Measurements from ENCODE around the gene MED13L.
A peak's percentile ranks its signal among the peaks of the same experiment; 100 is the strongest.

MED13L gene

DNA sequence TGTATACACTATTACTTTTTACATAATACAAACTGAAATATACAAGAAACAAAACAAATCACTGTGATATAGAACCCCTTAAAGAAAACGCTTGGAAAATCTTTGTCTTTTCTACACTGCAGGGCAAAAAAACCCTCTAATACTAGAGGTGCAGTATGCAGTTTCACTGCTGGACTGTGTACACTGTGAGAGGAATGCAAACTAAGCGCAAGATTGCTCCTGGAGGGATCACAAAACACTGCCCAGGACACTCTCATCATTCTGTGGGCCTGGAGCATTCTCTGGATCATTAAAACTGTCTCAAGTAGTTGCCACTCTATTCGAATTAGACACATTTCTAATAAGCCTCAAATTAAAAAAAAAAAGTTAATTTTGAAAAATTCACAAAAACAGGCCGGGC, 217.6 kb downstream of the MED13L start:
- H3K36me3 ChIP-seq (ENCODE audit: control insufficient read depth, insufficient read depth, low read length, severe bottlenecking), result no peaks in the 10 kb centered on the region
- no peaks in the 10 kb centered on the region for H3K9me3 ChIP-seq (ENCODE audit: control insufficient read depth, low read length)
- no peak for DNase-seq (ENCODE audit: low read depth)
- H3K4me3 ChIP-seq (ENCODE audit: low read length), result no peak overlapping the region
- H3K9ac ChIP-seq (ENCODE audit: low read length), result no peak overlapping the region
- no peaks in the 10 kb centered on the region for H3K27me3 ChIP-seq (replicated peaks; ENCODE audit: control insufficient read depth, insufficient read depth, low read length)
- H3K4me1 ChIP-seq (ENCODE audit: control insufficient read depth, insufficient read depth, low read length), result peaks cover 25% of the 10 kb centered on the region

DNA sequence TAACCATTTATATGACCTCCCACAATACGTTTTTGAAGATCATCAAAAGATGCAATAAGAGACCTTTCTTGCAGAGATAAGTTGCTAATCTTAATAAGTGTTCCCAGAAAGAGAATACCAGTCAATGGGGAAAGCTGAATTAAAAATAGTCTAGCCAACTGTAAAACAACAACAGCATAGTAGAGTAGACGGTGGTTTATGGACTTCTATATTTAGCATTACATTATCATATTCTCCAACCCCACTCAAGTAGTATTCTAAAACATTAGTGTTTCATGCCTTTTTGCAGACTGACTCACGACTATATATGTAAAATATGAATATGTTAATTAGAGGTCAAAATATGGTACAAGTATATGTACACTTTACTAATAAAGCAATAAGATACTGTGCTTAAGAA, 218.9 kb downstream of the MED13L start:
- no peak for DNase-seq (ENCODE audit: low read depth)
- H3K36me3 ChIP-seq (ENCODE audit: control insufficient read depth, insufficient read depth, low read length, severe bottlenecking), result no peaks in the 10 kb centered on the region
- no peaks in the 10 kb centered on the region for H3K27me3 ChIP-seq (replicated peaks; ENCODE audit: control insufficient read depth, insufficient read depth, low read length)
- no peak overlapping the region for H3K9ac ChIP-seq (ENCODE audit: low read length)
- H3K4me3 ChIP-seq (ENCODE audit: low read length), result no peak overlapping the region
- H3K4me1 ChIP-seq (ENCODE audit: control insufficient read depth, insufficient read depth, low read length), result peaks cover 27% of the 10 kb centered on the region
- no peaks in the 10 kb centered on the region for H3K9me3 ChIP-seq (ENCODE audit: control insufficient read depth, low read length)

DNA sequence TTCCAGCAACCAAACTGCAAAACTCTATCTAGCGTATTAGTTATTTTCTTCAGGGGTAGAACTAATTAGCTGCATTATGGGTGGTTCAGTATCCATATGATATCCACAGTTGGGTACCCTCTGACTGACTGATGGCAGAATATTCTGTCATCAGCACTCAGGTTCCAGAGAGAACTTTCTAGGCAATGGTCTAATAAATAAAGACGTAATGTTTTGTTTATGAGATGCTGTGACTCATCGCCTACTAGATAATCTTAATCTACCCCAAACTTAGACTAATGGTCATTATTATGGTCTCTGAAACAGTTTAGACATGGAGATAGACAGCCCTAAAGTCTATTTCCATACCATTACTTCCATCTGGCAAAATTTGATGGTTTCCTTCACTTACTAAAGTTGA, 220.1 kb downstream of the MED13L start:
- no peaks in the 10 kb centered on the region for H3K36me3 ChIP-seq (ENCODE audit: control insufficient read depth, insufficient read depth, low read length, severe bottlenecking)
- H3K27me3 ChIP-seq (replicated peaks; ENCODE audit: control insufficient read depth, insufficient read depth, low read length), result no peaks in the 10 kb centered on the region
- no peak overlapping the region for H3K9ac ChIP-seq (ENCODE audit: low read length)
- no peaks in the 10 kb centered on the region for H3K9me3 ChIP-seq (ENCODE audit: control insufficient read depth, low read length)
- no peak overlapping the region for H3K4me3 ChIP-seq (ENCODE audit: low read length)
- no peak for DNase-seq (ENCODE audit: low read depth)
- H3K4me1 ChIP-seq (ENCODE audit: control insufficient read depth, insufficient read depth, low read length), result peaks cover 31% of the 10 kb centered on the region

DNA sequence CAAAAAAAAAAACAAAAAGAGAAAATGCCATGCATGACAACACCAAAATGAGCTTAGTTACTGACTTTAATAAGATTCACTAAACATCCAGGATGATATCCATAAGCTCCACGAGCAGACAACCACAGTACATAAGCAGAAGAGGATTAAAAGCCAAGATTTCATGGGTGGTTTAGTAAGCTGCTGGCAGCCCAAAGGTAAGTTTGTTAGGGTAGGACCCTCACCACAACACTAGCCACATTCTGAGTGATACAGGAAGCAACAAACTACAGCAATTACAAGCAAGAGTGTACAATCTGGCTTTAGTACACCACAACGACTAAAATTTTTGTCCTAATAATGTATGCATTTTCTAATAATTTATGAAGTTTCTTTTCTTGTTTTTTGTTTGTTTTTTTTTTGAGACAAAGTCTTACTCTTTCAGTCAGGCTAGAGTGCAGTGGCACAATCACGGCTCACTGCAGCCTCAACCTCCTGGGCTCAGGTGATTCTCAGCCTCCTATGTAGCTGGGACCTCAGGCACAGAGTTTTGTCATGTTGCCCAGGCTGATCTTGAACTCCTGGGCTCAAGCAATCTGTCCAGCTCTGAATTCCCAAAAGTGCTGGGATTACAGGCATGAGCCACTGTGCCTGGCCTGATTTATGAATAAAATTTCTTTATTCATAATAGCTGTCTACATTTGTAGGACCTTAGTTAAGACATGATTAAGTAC, 221.4 kb downstream of the MED13L start:
- Histone ChIP-seq H3K9me3 (ENCODE audit: control insufficient read depth, low read length) (no peaks in the 10 kb centered on the region), H3K27me3 (replicated peaks; ENCODE audit: control insufficient read depth, insufficient read depth, low read length) (no peaks in the 10 kb centered on the region), H3K9ac (ENCODE audit: low read length) (no peak overlapping the region), H3K4me1 (ENCODE audit: control insufficient read depth, insufficient read depth, low read length) (peaks cover 44% of the 10 kb centered on the region), H3K4me3 (ENCODE audit: low read length) (no peak overlapping the region), H3K36me3 (ENCODE audit: control insufficient read depth, insufficient read depth, low read length, severe bottlenecking) (no peaks in the 10 kb centered on the region)
- no peak for DNase-seq (ENCODE audit: low read depth)

DNA sequence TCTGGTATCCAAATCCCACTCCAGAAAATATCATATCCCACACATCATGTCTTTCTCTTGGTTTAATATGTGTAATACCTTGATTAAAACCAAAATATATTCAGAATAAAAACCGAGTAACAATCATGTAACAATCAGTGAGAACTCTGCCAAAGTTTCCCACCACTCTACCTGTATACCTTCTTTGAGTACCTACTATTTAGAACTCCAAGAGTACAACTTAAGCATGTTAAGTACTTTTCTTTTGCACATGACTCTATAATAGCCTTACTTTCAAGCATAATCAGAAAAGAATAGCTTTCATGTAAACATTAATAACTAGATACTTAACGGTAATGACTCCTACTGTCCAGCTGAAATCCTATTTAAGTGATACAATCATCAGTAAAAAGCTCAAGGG, 223.2 kb downstream of the MED13L start:
- no peak overlapping the region for H3K9ac ChIP-seq (ENCODE audit: low read length)
- no peaks in the 10 kb centered on the region for H3K36me3 ChIP-seq (ENCODE audit: control insufficient read depth, insufficient read depth, low read length, severe bottlenecking)
- peaks cover 52% of the 10 kb centered on the region for H3K4me1 ChIP-seq (ENCODE audit: control insufficient read depth, insufficient read depth, low read length)
- no peak for DNase-seq (ENCODE audit: low read depth)
- no peak overlapping the region for H3K4me3 ChIP-seq (ENCODE audit: low read length)
- H3K9me3 ChIP-seq (ENCODE audit: control insufficient read depth, low read length), result no peaks in the 10 kb centered on the region
- H3K27me3 ChIP-seq (replicated peaks; ENCODE audit: control insufficient read depth, insufficient read depth, low read length), result no peaks in the 10 kb centered on the region

DNA sequence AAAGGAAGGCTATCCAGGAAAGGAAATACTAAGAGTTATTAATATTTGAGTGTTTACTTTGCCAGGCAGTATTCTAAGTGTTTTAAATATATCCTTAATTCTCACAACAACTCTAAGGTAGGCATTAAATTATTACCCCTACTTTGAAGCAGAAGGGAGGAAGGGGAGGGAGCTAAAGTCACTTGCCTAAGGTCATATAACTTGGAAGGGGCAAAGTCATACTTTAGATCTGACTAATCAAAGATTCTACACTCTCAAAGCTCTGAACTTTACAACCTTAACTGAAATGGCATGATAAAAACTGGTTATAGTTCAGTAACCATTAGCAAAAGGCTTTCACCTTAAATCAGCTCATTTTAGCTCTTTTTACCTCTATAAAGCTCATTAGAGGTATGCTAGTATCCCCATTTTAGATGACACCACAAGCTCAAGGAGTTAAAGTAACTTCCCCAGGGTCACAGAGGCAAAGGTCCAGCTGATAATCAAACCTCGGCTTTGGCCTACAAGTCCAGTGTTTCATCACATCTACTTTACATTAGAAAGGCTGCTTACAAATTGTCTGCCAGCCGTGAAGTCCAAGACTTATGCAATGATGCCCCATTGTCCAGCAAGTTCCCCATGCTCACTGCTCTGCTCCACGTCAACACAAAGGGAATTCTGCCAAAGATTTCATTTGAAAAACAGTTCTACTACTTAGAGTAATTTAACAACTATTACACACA, 223.9 kb downstream of the MED13L start:
- no peaks in the 10 kb centered on the region for H3K9me3 ChIP-seq (ENCODE audit: control insufficient read depth, low read length)
- H3K9ac ChIP-seq (ENCODE audit: low read length), result no peak overlapping the region
- no peaks in the 10 kb centered on the region for H3K27me3 ChIP-seq (replicated peaks; ENCODE audit: control insufficient read depth, insufficient read depth, low read length)
- no peak overlapping the region for H3K4me3 ChIP-seq (ENCODE audit: low read length)
- H3K4me1 ChIP-seq (ENCODE audit: control insufficient read depth, insufficient read depth, low read length), result peaks cover 58% of the 10 kb centered on the region
- no peaks in the 10 kb centered on the region for H3K36me3 ChIP-seq (ENCODE audit: control insufficient read depth, insufficient read depth, low read length, severe bottlenecking)
- DNase-seq (ENCODE audit: low read depth), result peak; percentile 70

DNA sequence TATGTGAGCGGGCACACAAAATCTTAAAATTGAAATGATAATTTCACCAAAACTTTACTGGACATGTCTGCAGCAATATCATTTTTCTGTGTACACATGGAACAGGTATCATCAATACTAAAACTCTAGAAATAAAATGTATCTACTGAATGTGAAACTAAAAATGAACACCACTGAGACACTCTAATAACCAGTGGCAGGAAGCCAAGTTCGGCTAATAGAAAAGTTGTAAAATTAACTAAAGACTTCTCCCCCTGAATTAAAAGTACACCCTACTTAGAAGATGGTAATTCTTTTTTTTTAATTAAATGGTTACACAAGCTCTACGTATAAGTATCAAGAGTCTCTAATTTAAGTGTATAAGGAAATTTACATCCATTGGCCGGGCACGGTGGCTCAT, 227.2 kb downstream of the MED13L start:
- H3K9me3 ChIP-seq (ENCODE audit: control insufficient read depth, low read length), result no peaks in the 10 kb centered on the region
- H3K4me3 ChIP-seq (ENCODE audit: low read length), result peak overlapping the region; percentile 25
- no peaks in the 10 kb centered on the region for H3K36me3 ChIP-seq (ENCODE audit: control insufficient read depth, insufficient read depth, low read length, severe bottlenecking)
- DNase-seq (ENCODE audit: low read depth), result no peak
- peaks cover 65% of the 10 kb centered on the region for H3K4me1 ChIP-seq (ENCODE audit: control insufficient read depth, insufficient read depth, low read length)
- H3K9ac ChIP-seq (ENCODE audit: low read length), result no peak overlapping the region
- no peaks in the 10 kb centered on the region for H3K27me3 ChIP-seq (replicated peaks; ENCODE audit: control insufficient read depth, insufficient read depth, low read length)

DNA sequence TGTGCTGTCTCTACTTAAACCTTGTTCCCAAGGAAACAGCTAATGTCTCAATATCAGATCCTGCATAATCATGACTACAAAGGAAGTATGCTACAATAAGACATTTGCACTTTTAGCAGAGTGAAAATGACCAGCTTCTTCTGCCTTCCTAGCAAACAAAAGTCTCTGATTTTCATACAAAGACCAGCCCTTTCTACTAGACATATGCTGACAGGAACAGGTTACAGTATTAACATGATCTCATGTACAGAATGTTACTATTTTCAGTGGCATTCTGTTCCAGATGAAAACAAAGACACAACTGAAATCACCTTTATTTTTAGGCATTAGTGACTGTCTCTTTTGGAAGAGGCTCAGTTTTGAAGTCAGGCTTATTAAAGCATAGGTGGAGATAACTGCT, 228.6 kb downstream of the MED13L start:
- Histone ChIP-seq H3K9me3 (ENCODE audit: control insufficient read depth, low read length) (no peaks in the 10 kb centered on the region), H3K4me3 (ENCODE audit: low read length) (no peak overlapping the region), H3K36me3 (ENCODE audit: control insufficient read depth, insufficient read depth, low read length, severe bottlenecking) (no peaks in the 10 kb centered on the region), H3K4me1 (ENCODE audit: control insufficient read depth, insufficient read depth, low read length) (peaks cover 58% of the 10 kb centered on the region), H3K9ac (ENCODE audit: low read length) (no peak overlapping the region), H3K27me3 (replicated peaks; ENCODE audit: control insufficient read depth, insufficient read depth, low read length) (no peaks in the 10 kb centered on the region)
- DNase-seq (ENCODE audit: low read depth), result no peak

DNA sequence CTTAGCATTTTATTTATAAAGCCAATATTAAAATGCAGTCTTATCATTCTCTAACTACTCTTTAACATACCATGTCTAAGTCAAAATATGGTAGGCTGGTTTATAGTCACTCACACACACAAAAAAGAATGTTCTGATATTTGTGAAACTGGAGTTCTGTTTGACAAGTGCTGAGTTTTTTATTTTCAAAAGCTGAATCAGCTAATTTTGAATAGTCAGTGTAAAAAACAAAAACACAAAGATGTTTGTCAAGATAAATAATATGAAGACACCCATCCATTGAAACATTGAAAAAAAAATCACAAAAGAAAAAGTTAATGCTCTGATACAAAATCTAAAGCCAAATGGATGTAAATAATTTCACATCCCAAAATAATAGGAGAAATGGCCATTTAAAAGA, 231.5 kb downstream of the MED13L start:
- Histone ChIP-seq H3K9ac (ENCODE audit: low read length) (no peak overlapping the region), H3K36me3 (ENCODE audit: control insufficient read depth, insufficient read depth, low read length, severe bottlenecking) (no peaks in the 10 kb centered on the region), H3K4me3 (ENCODE audit: low read length) (no peak overlapping the region), H3K9me3 (ENCODE audit: control insufficient read depth, low read length) (no peaks in the 10 kb centered on the region), H3K4me1 (ENCODE audit: control insufficient read depth, insufficient read depth, low read length) (peaks cover 30% of the 10 kb centered on the region), H3K27me3 (replicated peaks; ENCODE audit: control insufficient read depth, insufficient read depth, low read length) (no peaks in the 10 kb centered on the region)
- DNase-seq (ENCODE audit: low read depth), result no peak

DNA sequence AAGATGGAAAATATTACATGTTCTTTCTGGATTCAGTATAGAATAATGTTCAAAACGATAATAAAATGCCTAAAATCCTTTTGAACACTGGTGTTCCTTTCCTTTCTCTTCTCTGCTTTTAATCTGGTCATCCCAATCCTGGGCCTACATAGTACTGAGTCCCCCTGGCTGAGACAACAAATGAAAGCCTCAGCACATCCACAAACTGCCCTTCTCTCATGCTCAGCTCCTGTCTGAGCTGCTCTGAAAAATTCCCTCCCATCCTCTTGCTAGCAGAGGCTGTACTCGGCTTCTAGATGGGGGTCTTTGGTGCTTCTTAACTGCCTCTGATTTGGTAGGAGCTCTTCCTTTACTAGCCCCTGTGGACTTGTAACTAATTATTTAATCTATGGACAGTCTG, 232.3 kb downstream of the MED13L start:
- no peaks in the 10 kb centered on the region for H3K9me3 ChIP-seq (ENCODE audit: control insufficient read depth, low read length)
- peaks cover 22% of the 10 kb centered on the region for H3K4me1 ChIP-seq (ENCODE audit: control insufficient read depth, insufficient read depth, low read length)
- H3K9ac ChIP-seq (ENCODE audit: low read length), result no peak overlapping the region
- DNase-seq (ENCODE audit: low read depth), result no peak
- H3K36me3 ChIP-seq (ENCODE audit: control insufficient read depth, insufficient read depth, low read length, severe bottlenecking), result no peaks in the 10 kb centered on the region
- no peaks in the 10 kb centered on the region for H3K27me3 ChIP-seq (replicated peaks; ENCODE audit: control insufficient read depth, insufficient read depth, low read length)
- no peak overlapping the region for H3K4me3 ChIP-seq (ENCODE audit: low read length)

DNA sequence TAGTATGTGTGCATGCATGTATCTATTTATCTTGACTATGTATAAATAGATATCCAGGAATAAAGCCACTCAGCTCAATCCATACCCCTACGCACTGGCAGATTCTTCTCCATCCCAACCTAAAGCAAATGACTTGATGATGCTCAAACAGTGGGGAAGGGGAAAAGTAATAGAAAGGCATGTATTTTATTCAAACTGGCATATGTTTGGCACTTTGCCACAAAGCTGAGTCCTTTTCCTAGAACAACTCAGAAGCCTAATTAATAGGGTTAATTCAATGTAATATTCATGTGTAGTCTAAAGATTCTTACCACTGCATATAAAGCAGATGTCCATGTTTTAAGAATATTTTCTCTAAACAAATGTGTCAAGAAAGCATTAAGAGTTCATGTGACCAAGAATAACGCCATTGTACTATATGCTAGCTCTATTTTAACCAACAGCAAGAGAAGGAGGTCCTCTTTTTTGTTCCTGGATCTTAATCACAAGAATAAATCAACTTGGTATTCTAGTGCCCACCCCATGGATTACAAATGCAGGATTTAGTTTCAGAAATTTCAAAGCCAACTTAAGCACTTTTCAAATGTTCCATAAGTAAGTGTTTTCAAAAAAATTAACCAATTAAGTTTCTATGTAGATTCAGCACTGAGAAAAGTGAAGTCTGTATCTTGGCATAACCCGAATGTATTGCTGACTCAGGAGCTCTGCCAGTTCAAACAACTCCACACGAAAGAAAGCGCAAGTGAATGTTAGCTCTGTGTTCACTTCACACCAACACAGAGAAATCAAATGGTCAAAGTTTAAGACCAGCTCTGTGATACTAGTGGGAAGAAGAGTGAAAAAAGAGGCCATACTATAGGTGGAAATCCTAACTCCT, 233.6 kb downstream of the MED13L start:
- no peaks in the 10 kb centered on the region for H3K27me3 ChIP-seq (replicated peaks; ENCODE audit: control insufficient read depth, insufficient read depth, low read length)
- H3K4me1 ChIP-seq (ENCODE audit: control insufficient read depth, insufficient read depth, low read length), result peaks cover 22% of the 10 kb centered on the region
- DNase-seq (ENCODE audit: low read depth), result no peak
- H3K9ac ChIP-seq (ENCODE audit: low read length), result no peak overlapping the region
- no peak overlapping the region for H3K4me3 ChIP-seq (ENCODE audit: low read length)
- no peaks in the 10 kb centered on the region for H3K36me3 ChIP-seq (ENCODE audit: control insufficient read depth, insufficient read depth, low read length, severe bottlenecking)
- no peaks in the 10 kb centered on the region for H3K9me3 ChIP-seq (ENCODE audit: control insufficient read depth, low read length)

Measured in adipocyte (in vitro differentiated cells).